ENCODE results near the gene PLAC1.

GRCh38 chrX:134607523-134607922 is 50.7 kb downstream of the PLAC1 start:
- TF ChIP-seq KAT7 (CRISPR knock-in tag; IDR thresholded peaks at IDR 0.05; ENCODE audit: borderline replicate concordance) (no peak), ATF7 (IDR thresholded peaks at IDR 0.05) (no peak), ATF7 (CRISPR knock-in tag; IDR thresholded peaks at IDR 0.05) (no peak), POLR2A (IDR thresholded peaks at IDR 0.05; ENCODE audit: insufficient read depth in 1 of 2, low read depth in 2 of 2, low read length in 2 of 2) (no peak), ZNF724P (CRISPR knock-in tag; IDR thresholded peaks at IDR 0.05; ENCODE audit: borderline replicate concordance) (no peak), ERF (CRISPR knock-in tag; IDR thresholded peaks at IDR 0.05) (no peak), ETS1 (CRISPR knock-in tag; IDR thresholded peaks at IDR 0.05) (no peak), REL (CRISPR knock-in tag; conservative IDR thresholded peaks at IDR 0.05) (no peak), CCAR2 (optimal IDR thresholded peaks at IDR 0.05; ENCODE audit: low read depth, low read length) (no peak), TOPORS (CRISPR knock-in tag; IDR thresholded peaks at IDR 0.05) (no peak), ZNF660 (CRISPR knock-in tag; IDR thresholded peaks at IDR 0.05; ENCODE audit: borderline replicate concordance, low read depth) (no peak), ZNF7 (CRISPR knock-in tag; IDR thresholded peaks at IDR 0.05) (no peak), CTCF (CRISPR knock-in tag; IDR thresholded peaks at IDR 0.05) (no peak)

All from HepG2 (cell line).